ENCODE results near the gene SFTPB. TPM values are rescaled to one million over a fixed set of nuclear protein-coding genes. Genes with fewer than 3 reads are reported as not detected.

Gene SFTPB
- total RNA-seq, 1 experiment from 2014 or later, result not detected

DNA sequence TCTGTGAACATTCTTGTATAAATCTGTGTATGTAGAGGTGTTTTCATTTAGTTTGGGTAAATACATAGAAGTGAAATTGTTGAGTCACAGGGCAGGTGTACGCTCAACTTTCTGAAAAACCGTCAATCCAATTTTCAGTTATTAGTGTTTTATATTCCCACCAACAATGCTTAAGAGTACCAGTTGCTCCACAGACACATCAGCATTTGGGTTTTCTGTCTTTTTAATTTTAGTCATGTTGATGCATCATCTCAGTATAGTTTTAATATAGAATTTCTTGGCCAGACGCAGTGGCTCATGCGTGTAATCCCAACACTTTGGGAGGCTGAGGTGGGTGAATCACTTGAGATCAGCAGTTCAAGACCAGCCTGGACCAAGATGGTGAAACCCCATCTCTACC, 22.9 kb upstream of the SFTPB start:
- H3K4me1 ChIP-seq (replicated peaks; ENCODE audit: insufficient read depth), result peaks cover 9% of the 10 kb centered on the region; the same call in 1 of the 2 replicates
- ChIA-PET CTCF (no interaction called here), POLR2A (ENCODE audit: unreplicated experiment) (no interaction called here)
- no peak for DNase-seq
- H3F3A ChIP-seq (ENCODE audit: insufficient read depth, low read depth), result no peaks in the 10 kb centered on the region; the same call in 1 of the 2 replicates
- no peak overlapping the region for H3K4me3 ChIP-seq
- intact Hi-C loops (cut with micrococcal nuclease; ENCODE audit: unreplicated experiment), result no loop called here
- no peaks in the 10 kb centered on the region for H4K20me1 ChIP-seq (ENCODE audit: insufficient read depth)
- no peaks in the 10 kb centered on the region for H3K9me3 ChIP-seq (ENCODE audit: insufficient read depth, low read depth)
- H3K4me2 ChIP-seq, result no peak overlapping the region
- BruUV-seq (replicated peaks), result no TSS peak
- no peaks in the 10 kb centered on the region; the same call in 1 of the 2 replicates for H3K9me2 ChIP-seq (ENCODE audit: insufficient read depth)
- no peak overlapping the region for H3K27ac ChIP-seq
- H3K79me2 ChIP-seq (ENCODE audit: low read depth), result no peaks in the 10 kb centered on the region
- TF ChIP-seq, protein P1, sequence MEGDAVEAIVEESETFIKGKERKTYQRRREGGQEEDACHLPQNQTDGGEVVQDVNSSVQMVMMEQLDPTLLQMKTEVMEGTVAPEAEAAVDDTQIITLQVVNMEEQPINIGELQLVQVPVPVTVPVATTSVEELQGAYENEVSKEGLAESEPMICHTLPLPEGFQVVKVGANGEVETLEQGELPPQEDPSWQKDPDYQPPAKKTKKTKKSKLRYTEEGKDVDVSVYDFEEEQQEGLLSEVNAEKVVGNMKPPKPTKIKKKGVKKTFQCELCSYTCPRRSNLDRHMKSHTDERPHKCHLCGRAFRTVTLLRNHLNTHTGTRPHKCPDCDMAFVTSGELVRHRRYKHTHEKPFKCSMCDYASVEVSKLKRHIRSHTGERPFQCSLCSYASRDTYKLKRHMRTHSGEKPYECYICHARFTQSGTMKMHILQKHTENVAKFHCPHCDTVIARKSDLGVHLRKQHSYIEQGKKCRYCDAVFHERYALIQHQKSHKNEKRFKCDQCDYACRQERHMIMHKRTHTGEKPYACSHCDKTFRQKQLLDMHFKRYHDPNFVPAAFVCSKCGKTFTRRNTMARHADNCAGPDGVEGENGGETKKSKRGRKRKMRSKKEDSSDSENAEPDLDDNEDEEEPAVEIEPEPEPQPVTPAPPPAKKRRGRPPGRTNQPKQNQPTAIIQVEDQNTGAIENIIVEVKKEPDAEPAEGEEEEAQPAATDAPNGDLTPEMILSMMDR (conservative IDR thresholded peaks at IDR 0.05), result no peak
- no peak for TF ChIP-seq EZH2 (IDR thresholded peaks at IDR 0.05; ENCODE audit: low read depth)
- no peaks in the 10 kb centered on the region for H3K27me3 ChIP-seq (ENCODE audit: insufficient read depth, low read depth)
- H3K36me3 ChIP-seq (ENCODE audit: low read depth), result no peaks in the 10 kb centered on the region
- no peak overlapping the region for H2AFZ ChIP-seq

DNA sequence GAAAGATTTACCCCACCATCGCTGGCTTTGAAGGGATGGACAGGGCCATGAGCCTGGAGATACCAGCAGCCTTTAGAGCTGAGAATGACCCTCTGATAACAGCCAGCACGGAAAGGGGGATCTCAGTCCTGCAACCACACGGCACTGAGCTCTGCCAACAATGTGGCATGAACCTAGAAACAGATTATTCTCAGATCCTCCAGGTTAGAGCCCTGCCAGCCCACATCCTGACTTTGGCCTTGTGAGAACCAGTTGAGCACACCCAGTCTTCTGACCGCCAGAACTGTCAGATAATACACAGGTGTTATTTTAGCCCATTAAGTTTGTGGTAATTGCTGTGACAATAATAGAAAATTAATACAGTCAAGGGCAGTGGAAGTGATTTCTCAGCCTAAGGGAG, 16.8 kb upstream of the SFTPB start:
- Histone ChIP-seq H3K9me3 (ENCODE audit: insufficient read depth, low read depth) (no peaks in the 10 kb centered on the region), H3K36me3 (ENCODE audit: low read depth) (no peaks in the 10 kb centered on the region), H4K20me1 (ENCODE audit: insufficient read depth) (no peaks in the 10 kb centered on the region), H3K27ac (no peak overlapping the region), H3K9me2 (ENCODE audit: insufficient read depth) (no peaks in the 10 kb centered on the region), H3K27me3 (ENCODE audit: insufficient read depth, low read depth) (no peaks in the 10 kb centered on the region), H3K4me3 (no peak overlapping the region), H2AFZ (no peak overlapping the region), H3K4me2 (no peak overlapping the region), H3F3A (ENCODE audit: insufficient read depth, low read depth) (peaks cover 27% of the 10 kb centered on the region), H3K4me1 (replicated peaks; ENCODE audit: insufficient read depth) (peaks cover 27% of the 10 kb centered on the region), H3K79me2 (ENCODE audit: low read depth) (no peaks in the 10 kb centered on the region)
- BruUV-seq (replicated peaks), result no TSS peak
- no peak for DNase-seq
- CTCF ChIA-PET, result no interaction called here
- intact Hi-C loops (cut with micrococcal nuclease; ENCODE audit: unreplicated experiment), result no loop called here
- POLR2A ChIA-PET (ENCODE audit: unreplicated experiment), result no interaction called here
- no peak for TF ChIP-seq EZH2 (IDR thresholded peaks at IDR 0.05; ENCODE audit: low read depth)
- TF ChIP-seq, protein P1 (conservative IDR thresholded peaks at IDR 0.05), result no peak

DNA sequence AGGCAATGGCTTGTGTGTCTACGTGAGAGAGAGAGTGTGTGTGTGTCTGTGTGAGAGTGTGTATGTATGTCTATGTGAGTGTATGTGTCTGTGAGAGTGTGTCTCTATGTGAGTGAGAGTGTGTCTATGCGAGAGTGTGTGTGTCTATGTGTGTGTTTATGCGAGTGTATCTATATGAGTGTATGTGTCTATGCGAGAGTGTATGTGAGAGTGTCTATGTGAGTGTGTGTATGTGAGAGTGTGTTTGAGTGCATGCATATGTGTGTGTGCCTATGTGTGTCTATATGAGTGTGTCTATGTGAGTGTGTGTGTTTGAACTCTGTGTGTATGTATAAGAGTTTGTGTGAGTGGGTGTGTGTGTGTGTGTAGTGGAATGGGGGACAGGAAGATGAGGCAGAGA, 16.4 kb upstream of the SFTPB start:
- BruUV-seq (replicated peaks), result no TSS peak
- TF ChIP-seq, protein P1 (conservative IDR thresholded peaks at IDR 0.05), result no peak
- Histone ChIP-seq H3K27me3 (ENCODE audit: insufficient read depth, low read depth) (no peaks in the 10 kb centered on the region), H3K4me3 (no peak overlapping the region), H3K79me2 (ENCODE audit: low read depth) (no peaks in the 10 kb centered on the region), H2AFZ (no peak overlapping the region), H3K9me2 (ENCODE audit: insufficient read depth) (no peaks in the 10 kb centered on the region), H3K27ac (no peak overlapping the region), H4K20me1 (ENCODE audit: insufficient read depth) (no peaks in the 10 kb centered on the region), H3F3A (ENCODE audit: insufficient read depth, low read depth) (peaks cover 29% of the 10 kb centered on the region), H3K4me2 (no peak overlapping the region), H3K4me1 (replicated peaks; ENCODE audit: insufficient read depth) (peaks cover 31% of the 10 kb centered on the region), H3K9me3 (ENCODE audit: insufficient read depth, low read depth) (no peaks in the 10 kb centered on the region), H3K36me3 (ENCODE audit: low read depth) (no peaks in the 10 kb centered on the region)
- POLR2A ChIA-PET (ENCODE audit: unreplicated experiment), result no interaction called here
- no peak for DNase-seq
- intact Hi-C loops (cut with micrococcal nuclease; ENCODE audit: unreplicated experiment), result no loop called here
- CTCF ChIA-PET, result interaction anchor here (0.6 kb wide), 1 partner anchor 79 kb away, joined by 7 read pairs; no protein-coding TSS in a partner anchor

Data from PC-9 (cell line).